H1 (cell line): ENCODE measurements around the gene CD164. TPM values are rescaled to one million over a fixed set of nuclear protein-coding genes. Genes with fewer than 3 reads are reported as not detected.
A peak's percentile ranks its signal among the peaks of the same experiment; 100 is the strongest.

Source experiments
- CTCF ChIA-PET: fragments of 300-600 bp; sonication (Branson Sonifier 250); formaldehyde crosslinking; loops from one replicate; lab custom pipeline; 2021; ENCODE audit not compliant: partially characterized antibody; lab: Charles Lee
- POLR2A ChIA-PET: fragments of 300-600 bp; sonication (Branson Sonifier 250); formaldehyde crosslinking; loops from one replicate; lab custom pipeline; 2021; ENCODE audit warnings: inconsistent platforms; ENCODE audit not compliant: partially characterized antibody; lab: Charles Lee
- DNase-seq, 2 experiments: peaks; one replicate each; pipeline versions ENCODE4 v3.0.0 to v3.0.0-alpha.2; 2010 to 2022; ENCODE audit warnings: low spot score in 2 of 2, low read depth in 1 of 2, mixed read lengths in 1 of 2
- FAIRE-seq: peaks from 2 replicates; lab custom pipeline; 2011; peaks lifted over from hg19 to GRCh38; lab: Jason Lieb, UNC
- H2AFZ ChIP-seq: 2 replicates; pipeline ENCODE4 v1.8.1; 2012; ENCODE audit warnings: low read length, inconsistent platforms
- H2AK5ac ChIP-seq: 2 replicates; pipeline ENCODE4 v1.6.1; 2013; ENCODE audit warnings: low read depth, low read length
- H2BK120ac ChIP-seq: replicated peaks from 2 replicates; pipeline ENCODE3; 2013; ENCODE audit warnings: low read depth, low read length, inconsistent platforms
- H2BK12ac ChIP-seq: 2 replicates; pipeline ENCODE4 v1.6.1; 2013; ENCODE audit warnings: low read depth, low read length
- H2BK15ac ChIP-seq: 2 replicates; pipeline ENCODE4 v1.6.1; 2013; ENCODE audit warnings: low read length
- H2BK20ac ChIP-seq: 2 replicates; pipeline ENCODE4 v1.6.1; 2013; ENCODE audit warnings: low read length
- H2BK5ac ChIP-seq: 2 replicates; pipeline ENCODE4 v1.6.1; 2013; ENCODE audit warnings: low read depth, low read length
- H3K14ac ChIP-seq: 2 replicates; pipeline ENCODE4 v1.6.1; 2013; ENCODE audit warnings: inconsistent platforms; ENCODE audit not compliant: insufficient read length
- H3K18ac ChIP-seq: 2 replicates; pipeline ENCODE4 v1.6.1; 2013; ENCODE audit warnings: low read length; ENCODE audit errors: extremely low read depth
- H3K23ac ChIP-seq: 2 replicates; pipeline ENCODE4 v1.6.1; 2013; ENCODE audit warnings: inconsistent platforms; ENCODE audit not compliant: insufficient read length
- H3K23me2 ChIP-seq: 2 replicates; pipeline ENCODE4 v1.6.1; 2013; ENCODE audit warnings: low read depth, low read length
- H3K27ac ChIP-seq: 2 replicates; pipeline ENCODE4 v1.6.1; 2011; ENCODE audit warnings: low read depth, low read length, inconsistent platforms
- H3K27me3 ChIP-seq, 4 experiments: replicated peaks in 1 of 4; 1 replicate in 1 of 4; 2 replicates in 3 of 4; pipeline versions ENCODE4 v1.6.1 to v1.8.1; 2011 to 2013; ENCODE audit warnings: low read length in 3 of 4, mild to moderate bottlenecking in 3 of 4, inconsistent platforms in 2 of 4, mixed read lengths in 2 of 4, moderate library complexity in 1 of 4; ENCODE audit not compliant: control insufficient read depth in 3 of 4, insufficient read depth in 3 of 4; ENCODE audit errors: extremely low read depth in 1 of 4
- H3K36me3 ChIP-seq, 4 experiments: 2 replicates each; pipeline versions ENCODE4 v1.6.1 to v1.8.1; 2011 to 2013; ENCODE audit warnings: mild to moderate bottlenecking in 4 of 4, low read length in 3 of 4, moderate library complexity in 2 of 4, control low read depth in 1 of 4, inconsistent platforms in 1 of 4; ENCODE audit not compliant: insufficient read depth in 4 of 4, control insufficient read depth in 2 of 4
- H3K4ac ChIP-seq: replicated peaks from 2 replicates; pipeline ENCODE3; 2013; ENCODE audit warnings: low read length, low read depth, mixed read lengths, inconsistent platforms; ENCODE audit not compliant: insufficient read length
- H3K4me1 ChIP-seq, 4 experiments: replicated peaks in 1 of 4; 1 replicate in 1 of 4; 2 replicates in 3 of 4; pipeline versions ENCODE4 v1.6.1 to v1.8.1; 2011 to 2013; ENCODE audit warnings: low read length in 3 of 4, inconsistent platforms in 2 of 4, mixed read lengths in 1 of 4; ENCODE audit not compliant: insufficient read depth in 4 of 4, control insufficient read depth in 3 of 4
- H3K4me2 ChIP-seq, 2 experiments: 2 replicates each; pipeline versions ENCODE4 v1.6.1 to v1.8.1; 2011 to 2013; ENCODE audit warnings: low read depth in 2 of 2, low read length in 2 of 2, control low read depth in 1 of 2, inconsistent platforms in 1 of 2, mild to moderate bottlenecking in 1 of 2; ENCODE audit not compliant: insufficient read depth in 1 of 2
- H3K4me3 ChIP-seq, 4 experiments: fragments of 200-600, 300-600 bp in 1 of 4; sonication (generic), shearing (Covaris generic), sonication (Bioruptor Twin) in 1 of 4; 2 replicates each; pipeline versions ENCODE4 v1.5.1 to v1.8.1; 2011 to 2016; ENCODE audit warnings: low read length in 4 of 4, low read depth in 3 of 4, control low read depth in 2 of 4, inconsistent platforms in 2 of 4, mild to moderate bottlenecking in 2 of 4, mixed read lengths in 1 of 4, moderate library complexity in 1 of 4; ENCODE audit not compliant: insufficient read depth in 2 of 4; ENCODE audit errors: extremely low read depth in 1 of 4
- H3K56ac ChIP-seq: replicated peaks from 2 replicates; pipeline ENCODE3; 2013; ENCODE audit warnings: low read depth, mild to moderate bottlenecking, mixed read lengths, low read length, inconsistent platforms; ENCODE audit not compliant: insufficient read length
- H3K79me1 ChIP-seq: 2 replicates; pipeline ENCODE4 v1.6.1; 2013; ENCODE audit warnings: low read depth, low read length, control low read depth
- H3K79me2 ChIP-seq, 2 experiments: 2 replicates each; pipeline versions ENCODE4 v1.6.1 to v1.8.1; 2012 to 2013; ENCODE audit warnings: low read length in 2 of 2, mild to moderate bottlenecking in 2 of 2, inconsistent platforms in 1 of 2; ENCODE audit not compliant: insufficient read depth in 2 of 2, control insufficient read depth in 1 of 2
- H3K9ac ChIP-seq, 4 experiments: replicated peaks in 1 of 4; 1 replicate in 1 of 4; 2 replicates in 3 of 4; pipeline versions ENCODE4 v1.6.1 to v1.8.1; 2011 to 2013; ENCODE audit warnings: low read depth in 3 of 4, low read length in 3 of 4, control low read depth in 2 of 4, mild to moderate bottlenecking in 2 of 4, moderate library complexity in 2 of 4, inconsistent platforms in 1 of 4; ENCODE audit errors: extremely low read depth in 1 of 4
- H3K9me3 ChIP-seq, 2 experiments: 2 replicates each; pipeline versions ENCODE4 v1.6.1 to v1.8.1; 2012 to 2013; ENCODE audit warnings: mild to moderate bottlenecking in 2 of 2, moderate library complexity in 2 of 2, control low read depth in 1 of 2, inconsistent platforms in 1 of 2, low read depth in 1 of 2, low read length in 1 of 2, mixed read lengths in 1 of 2; ENCODE audit not compliant: insufficient read depth in 2 of 2
- H4K20me1 ChIP-seq, 2 experiments: replicated peaks in 1 of 2; 2 replicates each; pipeline versions ENCODE3 to v1.8.1; 2011 to 2013; ENCODE audit warnings: inconsistent platforms in 2 of 2, low read length in 2 of 2, mild to moderate bottlenecking in 1 of 2; ENCODE audit not compliant: insufficient read depth in 2 of 2, control insufficient read depth in 1 of 2
- H4K5ac ChIP-seq: 2 replicates; pipeline ENCODE4 v1.6.1; 2013; ENCODE audit warnings: low read length, low read depth, mixed read lengths, inconsistent platforms; ENCODE audit not compliant: insufficient read length
- H4K8ac ChIP-seq: 2 replicates; pipeline ENCODE4 v1.8.0; 2013; ENCODE audit warnings: mild to moderate bottlenecking, moderate library complexity, low read length, inconsistent platforms; ENCODE audit not compliant: insufficient read depth; ENCODE audit errors: extremely low read depth
- H4K91ac ChIP-seq: replicated peaks from 2 replicates; pipeline ENCODE3; 2013; ENCODE audit warnings: low read length, mixed read lengths, inconsistent platforms; ENCODE audit not compliant: insufficient read length
- CEBPB ChIP-seq: IDR thresholded peaks from 2 replicates; pipeline ENCODE4 v1.6.1; 2012; ENCODE audit warnings: low read depth, low read length
- GABPA ChIP-seq: IDR thresholded peaks from 2 replicates; pipeline ENCODE4 v1.6.1; 2011; ENCODE audit warnings: mild to moderate bottlenecking, low read length, moderate library complexity, borderline replicate concordance; ENCODE audit not compliant: insufficient read depth
- HDAC6 ChIP-seq: IDR thresholded peaks from one replicate; pipeline ENCODE4 v1.7.1; 2012; ENCODE audit warnings: low read depth, mild to moderate bottlenecking, inconsistent platforms, low read length, moderate library complexity
- RXRA ChIP-seq: IDR thresholded peaks from 2 replicates; pipeline ENCODE4 v1.6.1; 2011; ENCODE audit warnings: low read depth, mild to moderate bottlenecking, low read length, moderate library complexity; ENCODE audit not compliant: insufficient read depth
- TCF12 ChIP-seq: IDR thresholded peaks from 2 replicates; pipeline ENCODE4 v1.6.1; 2011; ENCODE audit warnings: low read depth, mild to moderate bottlenecking, low read length
- USF2 ChIP-seq: IDR thresholded peaks from 2 replicates; pipeline ENCODE4 v1.6.1; 2011; ENCODE audit warnings: low read length, improper control_type of control experiment
- WGBS, 2 experiments: shearing (Covaris generic) in 1 of 2; methylation state at CpG; one replicate each; pipeline versions ENCODE4 v1.1.6 to v1.1.7; 2013 to 2015; ENCODE audit warnings: low lambda C conversion rate in 2 of 2, mixed read lengths in 2 of 2, inconsistent platforms in 1 of 2, low coverage in 1 of 2, missing lambda C conversion rate in 1 of 2; ENCODE audit not compliant: insufficient replicate concordance in 2 of 2, insufficient coverage in 1 of 2, insufficient read length in 1 of 2; ENCODE audit errors: extremely low coverage in 1 of 2, missing lambda C conversion rate in 1 of 2; 5-methylcytosine and 5-hydroxymethylcytosine counted together
- polyA plus RNA-seq, 7 experiments: library from polyadenylated mRNA; depleted of rRNA in 3 of 7; stranded (reverse) in 5 of 7; unstranded in 2 of 7; fragments of >200 nt in 5 of 7; fragments of 200-250 nt in 2 of 7; gene quantifications; 1 replicate in 5 of 7; 2 replicates in 1 of 7; 4 replicates in 1 of 7; pipeline versions ENCODE4 v1.2.1 to v1.2.3, GENCODE V29; 2011 to 2013; ENCODE audit warnings: missing spikeins in 2 of 7, mixed read lengths in 2 of 7
- total RNA-seq: library from RNA; stranded (reverse); fragmentation: NEBNext Ultra II Directional; extraction: Animal tissue kit (Norgen Biotek cat#: 25700); gene quantifications from 2 replicates; pipeline ENCODE4 v1.2.1, GENCODE V29; 2021

Gene CD164
- total and polyA plus RNA-seq, 2 of the 8 experiments (the other 6 are each of a cell fraction or from before 2014, with no cell fraction given) = 69.3 to 94.3 TPM

- H3K4ac ChIP-seq = no peak overlapping the region
- H3K27ac ChIP-seq = no peak overlapping the region
- no peak overlapping the region for H4K5ac ChIP-seq
- no peak for FAIRE-seq
- H3K18ac ChIP-seq = no peak overlapping the region
- no peak overlapping the region for H2BK120ac ChIP-seq
- no peaks in the 10 kb centered on the region; a peak in 1 of 7 replicates for H3K4me1 ChIP-seq
- 0 out of 2 replicates have a peak overlapping the region, but pooled peaks have one; percentile 35 for H2BK12ac ChIP-seq
- no peak overlapping the region for H2BK20ac ChIP-seq
- POLR2A ChIA-PET = no interaction called here
- no peak overlapping the region for H3K23ac ChIP-seq
- 88% methylated on average over 3 of the region's 3 CpGs; no CpG with 5 or more reads in 1 of the 2 experiments for WGBS, 2 experiments
- no peak overlapping the region for H3K4me3 ChIP-seq
- no peak overlapping the region for H3K4me2 ChIP-seq
- no peak overlapping the region for H3K14ac ChIP-seq
- H3K27me3 ChIP-seq = no peaks in the 10 kb centered on the region
- no peaks in the 10 kb centered on the region for H3K9me3 ChIP-seq
- H3K9ac ChIP-seq = no peak overlapping the region
- H4K8ac ChIP-seq = no peak overlapping the region
- no peak overlapping the region for H2AK5ac ChIP-seq
- H3K79me2 ChIP-seq = no peaks in the 10 kb centered on the region
- H4K20me1 ChIP-seq = no peaks in the 10 kb centered on the region
- no peak overlapping the region for H3K56ac ChIP-seq
- no peak overlapping the region for H2AFZ ChIP-seq
- H4K91ac ChIP-seq = no peak overlapping the region
- H2BK5ac ChIP-seq = no peak overlapping the region
- H3K23me2 ChIP-seq = no peaks in the 10 kb centered on the region
- H3K36me3 ChIP-seq = no peaks in the 10 kb centered on the region
- no peaks in the 10 kb centered on the region for H3K79me1 ChIP-seq
- TF ChIP-seq TCF12 = no peak
- TF ChIP-seq RXRA = no peak
- TF ChIP-seq USF2 = no peak
- TF ChIP-seq CEBPB = peak; percentile 15; the same call in 1 of the 2 replicates
- no peak for TF ChIP-seq HDAC6
- TF ChIP-seq GABPA = no peak
- CTCF ChIA-PET = no interaction called here
- no peak overlapping the region for H2BK15ac ChIP-seq
- DNase-seq = no peak
Observed at GRCh38 chr6:109336221-109336961, 45.9 kb downstream of the CD164 start.
